ENCODE measurements around the gene PANK1. TPM values are rescaled to one million over a fixed set of nuclear protein-coding genes. Genes with fewer than 3 reads are reported as not detected.

Gene PANK1
- total RNA-seq, 1 experiment from 2014 or later, result 8.1 TPM

GRCh38 chr10:89536013-89536354 lies 109.1 kb downstream of the PANK1 start:
- H3K4me3 ChIP-seq, result no peak overlapping the region
- BruUV-seq (replicated peaks), result no TSS peak
- ChIA-PET CTCF (no interaction called here), POLR2A (ENCODE audit: unreplicated experiment) (interaction anchor here (0.6 kb wide), 1 partner anchor 17 kb away, joined by 7 read pairs; no protein-coding TSS in a partner anchor)
- intact Hi-C loops (cut with micrococcal nuclease; ENCODE audit: unreplicated experiment), result no loop called here
- no peaks in the 10 kb centered on the region for H4K20me1 ChIP-seq (ENCODE audit: insufficient read depth)
- no peak for TF ChIP-seq EZH2 (IDR thresholded peaks at IDR 0.05; ENCODE audit: low read depth)
- TF ChIP-seq, protein P1, sequence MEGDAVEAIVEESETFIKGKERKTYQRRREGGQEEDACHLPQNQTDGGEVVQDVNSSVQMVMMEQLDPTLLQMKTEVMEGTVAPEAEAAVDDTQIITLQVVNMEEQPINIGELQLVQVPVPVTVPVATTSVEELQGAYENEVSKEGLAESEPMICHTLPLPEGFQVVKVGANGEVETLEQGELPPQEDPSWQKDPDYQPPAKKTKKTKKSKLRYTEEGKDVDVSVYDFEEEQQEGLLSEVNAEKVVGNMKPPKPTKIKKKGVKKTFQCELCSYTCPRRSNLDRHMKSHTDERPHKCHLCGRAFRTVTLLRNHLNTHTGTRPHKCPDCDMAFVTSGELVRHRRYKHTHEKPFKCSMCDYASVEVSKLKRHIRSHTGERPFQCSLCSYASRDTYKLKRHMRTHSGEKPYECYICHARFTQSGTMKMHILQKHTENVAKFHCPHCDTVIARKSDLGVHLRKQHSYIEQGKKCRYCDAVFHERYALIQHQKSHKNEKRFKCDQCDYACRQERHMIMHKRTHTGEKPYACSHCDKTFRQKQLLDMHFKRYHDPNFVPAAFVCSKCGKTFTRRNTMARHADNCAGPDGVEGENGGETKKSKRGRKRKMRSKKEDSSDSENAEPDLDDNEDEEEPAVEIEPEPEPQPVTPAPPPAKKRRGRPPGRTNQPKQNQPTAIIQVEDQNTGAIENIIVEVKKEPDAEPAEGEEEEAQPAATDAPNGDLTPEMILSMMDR (conservative IDR thresholded peaks at IDR 0.05), result no peak
- no peaks in the 10 kb centered on the region for H3K36me3 ChIP-seq (ENCODE audit: low read depth)
- H3K9me2 ChIP-seq (ENCODE audit: insufficient read depth), result no peaks in the 10 kb centered on the region
- H2AFZ ChIP-seq, result no peak overlapping the region
- no peak overlapping the region for H3K27ac ChIP-seq
- no peak overlapping the region for H3K4me2 ChIP-seq
- H3K4me1 ChIP-seq (replicated peaks; ENCODE audit: insufficient read depth), result no peaks in the 10 kb centered on the region
- no peaks in the 10 kb centered on the region for H3K79me2 ChIP-seq (ENCODE audit: low read depth)
- no peaks in the 10 kb centered on the region for H3K27me3 ChIP-seq (ENCODE audit: insufficient read depth, low read depth)
- H3F3A ChIP-seq (ENCODE audit: insufficient read depth, low read depth), result no peaks in the 10 kb centered on the region
- no peaks in the 10 kb centered on the region for H3K9me3 ChIP-seq (ENCODE audit: insufficient read depth, low read depth)
- DNase-seq, result no peak

DNA sequence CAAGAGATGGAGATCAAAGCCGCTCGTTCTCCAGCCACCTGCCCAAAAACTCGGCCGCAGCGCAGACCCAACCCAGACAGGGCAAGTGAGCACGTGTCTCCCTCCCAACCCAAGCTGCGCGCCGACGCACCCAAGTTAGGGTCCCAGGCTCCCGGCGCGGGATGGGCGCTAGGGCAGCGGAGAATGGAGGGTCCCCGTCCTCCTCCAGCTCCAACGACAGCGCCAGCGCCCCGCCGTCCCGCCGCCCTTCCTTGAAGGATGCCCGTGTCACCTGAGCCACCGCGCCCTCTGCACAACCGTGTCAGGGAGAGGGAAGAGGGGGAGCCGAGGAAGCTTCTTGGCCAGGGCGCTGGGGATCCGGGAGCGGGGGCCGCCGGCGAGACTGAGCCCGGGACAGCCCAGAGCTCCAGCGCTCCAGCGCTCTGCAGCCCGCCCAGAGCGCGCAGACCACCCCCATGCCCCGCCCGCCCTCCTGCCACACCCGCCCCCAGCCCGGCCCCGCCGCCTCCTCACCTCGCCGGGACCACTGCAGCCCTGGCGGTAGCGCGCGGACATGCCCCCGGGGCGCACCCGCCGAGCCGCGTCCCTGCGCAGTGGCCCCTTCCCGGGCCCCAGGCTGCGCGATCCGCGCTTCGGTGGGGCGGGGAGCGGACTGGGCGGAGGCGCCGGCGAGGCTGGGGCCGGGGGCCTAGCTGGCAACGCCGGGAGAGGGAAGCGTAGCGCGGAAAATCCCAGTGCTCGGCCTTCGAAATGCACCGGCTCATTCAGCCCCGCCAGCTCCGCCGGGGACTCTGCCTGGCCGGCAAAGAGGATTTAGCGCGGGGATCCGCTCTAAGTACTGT lies 109.7 kb downstream of the PANK1 start, which contains the start of gene SLC16A12:
Gene SLC16A12, minus strand, starts transcription at position 424 of the 842 bp plus-strand sequence. CDS start 73,016 bp downstream, outside the sequence.
- H3F3A ChIP-seq (ENCODE audit: insufficient read depth, low read depth), result no peaks in the 10 kb centered on the region
- BruUV-seq (replicated peaks), result no TSS peak
- no peak for DNase-seq
- intact Hi-C loops (cut with micrococcal nuclease; ENCODE audit: unreplicated experiment), result no loop called here
- no peaks in the 10 kb centered on the region for H3K9me2 ChIP-seq (ENCODE audit: insufficient read depth)
- no peaks in the 10 kb centered on the region for H4K20me1 ChIP-seq (ENCODE audit: insufficient read depth)
- H3K4me3 ChIP-seq, result peak within 1 kb of the TSS; percentile 29; the same call in 1 of the 2 replicates
- POLR2A ChIA-PET (ENCODE audit: unreplicated experiment), result interaction anchor here (0.6 kb wide), 1 partner anchor 18 kb away, joined by 7 read pairs; no protein-coding TSS in a partner anchor
- no peaks in the 10 kb centered on the region for H3K36me3 ChIP-seq (ENCODE audit: low read depth)
- H2AFZ ChIP-seq, result 0 out of 2 replicates have a peak within 1 kb of the TSS, but pooled peaks have one; percentile 16
- no peaks in the 10 kb centered on the region for H3K79me2 ChIP-seq (ENCODE audit: low read depth)
- CTCF ChIA-PET, result no interaction called here
- TF ChIP-seq, protein P1 (conservative IDR thresholded peaks at IDR 0.05), result no peak
- TF ChIP-seq EZH2 (IDR thresholded peaks at IDR 0.05; ENCODE audit: low read depth), result no peak
- peak within 1 kb of the TSS; percentile 67 for H3K4me2 ChIP-seq
- H3K27me3 ChIP-seq (ENCODE audit: insufficient read depth, low read depth), result no peaks in the 10 kb centered on the region
- no peaks in the 10 kb centered on the region for H3K9me3 ChIP-seq (ENCODE audit: insufficient read depth, low read depth)
- H3K27ac ChIP-seq, result no peak within 1 kb of the TSS
- H3K4me1 ChIP-seq (replicated peaks; ENCODE audit: insufficient read depth), result no peaks in the 10 kb centered on the region

GRCh38 chr10:89534826-89535166 lies 110.2 kb downstream of the PANK1 start:
- Histone ChIP-seq H3K36me3 (ENCODE audit: low read depth) (no peaks in the 10 kb centered on the region), H3K27ac (no peak overlapping the region), H2AFZ (0 out of 2 replicates have a peak overlapping the region, but pooled peaks have one; percentile 16), H3K9me3 (ENCODE audit: insufficient read depth, low read depth) (no peaks in the 10 kb centered on the region), H3F3A (ENCODE audit: insufficient read depth, low read depth) (no peaks in the 10 kb centered on the region), H3K4me3 (peak overlapping the region; percentile 29; the same call in 1 of the 2 replicates), H3K79me2 (ENCODE audit: low read depth) (no peaks in the 10 kb centered on the region), H3K4me2 (peak overlapping the region; percentile 67), H3K27me3 (ENCODE audit: insufficient read depth, low read depth) (no peaks in the 10 kb centered on the region), H4K20me1 (ENCODE audit: insufficient read depth) (no peaks in the 10 kb centered on the region), H3K9me2 (ENCODE audit: insufficient read depth) (no peaks in the 10 kb centered on the region), H3K4me1 (replicated peaks; ENCODE audit: insufficient read depth) (no peaks in the 10 kb centered on the region)
- intact Hi-C loops (cut with micrococcal nuclease; ENCODE audit: unreplicated experiment), result no loop called here
- TF ChIP-seq EZH2 (IDR thresholded peaks at IDR 0.05; ENCODE audit: low read depth), result no peak
- TF ChIP-seq, protein P1 (conservative IDR thresholded peaks at IDR 0.05), result no peak
- BruUV-seq (replicated peaks), result no TSS peak
- ChIA-PET CTCF (no interaction called here), POLR2A (ENCODE audit: unreplicated experiment) (no interaction called here)
- no peak for DNase-seq

Small RNA genes within 50 kb of the gene (microRNA-seq; reads per million reads assigned to microRNA genes)
- 1,023 reads per million, percentile 75 among the genes with 10 or more reads in this experiment for gene MIR107 (ENCODE audit: borderline number of aligned reads, borderline replicate concordance)

Other genes starting within 250 kb of the PANK1 start
- gene IFIT5, start 230.7 kb downstream of the PANK1 start, total RNA-seq (2021), result 1.9 and 2.1 TPM in 2 replicates
- 0.65 and 0.74 TPM in 2 replicates for gene SLC16A12, start 109.6 kb downstream of the PANK1 start, total RNA-seq (2021)
- gene KIF20B, start 56.3 kb upstream of the PANK1 start, total RNA-seq (2021), result 14.1 and 34.5 TPM in 2 replicates

All from PC-9 (cell line).